ENCODE data around the gene SORBS1.

SORBS1 gene

DNA sequence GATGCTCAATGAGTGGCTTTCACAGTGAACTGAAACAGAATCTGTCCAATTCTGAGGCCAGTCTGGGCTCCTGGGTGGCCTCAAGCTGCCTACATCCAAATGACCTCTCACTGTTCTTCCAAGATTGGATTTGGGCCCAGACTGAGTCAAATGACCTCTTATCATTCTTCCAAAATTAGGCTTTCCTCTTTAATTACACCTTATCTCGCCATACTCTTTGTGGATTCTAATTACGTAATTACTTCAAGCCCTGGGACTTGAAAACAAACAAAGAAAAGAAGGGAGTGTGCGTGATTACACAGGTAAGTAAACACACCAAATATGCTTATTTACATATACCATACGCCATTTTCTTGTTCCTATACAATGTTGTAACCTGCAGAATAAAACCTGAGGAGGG is 18.8 kb downstream of the SORBS1 start:
- in situ Hi-C loops (cut with MboI; ENCODE audit: low sequenced_read_pairs): no loop called here

DNA sequence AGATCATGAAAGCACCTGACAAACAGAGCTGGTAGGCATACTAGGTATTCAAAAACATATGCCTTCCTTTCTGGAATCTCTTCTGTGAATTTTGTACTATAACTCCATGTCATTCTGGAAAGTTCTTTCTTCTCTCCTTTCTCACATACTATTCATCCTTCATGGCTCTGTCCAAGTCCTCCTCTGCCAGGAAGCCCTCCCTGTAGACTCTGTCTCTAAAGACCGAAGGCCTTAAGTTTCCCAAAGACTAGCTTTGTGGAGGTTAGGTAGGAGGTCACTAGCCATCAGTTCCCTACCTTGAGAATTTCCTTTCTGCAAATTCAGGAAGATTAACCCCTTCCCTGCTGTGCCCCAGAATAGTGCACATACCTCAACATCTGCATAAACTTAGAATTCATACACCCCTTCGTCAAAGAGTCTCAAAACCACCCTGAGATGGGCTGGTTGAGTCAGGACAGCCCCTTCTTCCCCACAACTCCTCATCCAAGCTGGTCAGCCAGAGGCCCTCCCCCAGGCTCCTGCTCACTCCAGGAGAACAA is 20.6 kb downstream of the SORBS1 start:
- in situ Hi-C loops (cut with MboI; ENCODE audit: low sequenced_read_pairs): no loop called here

DNA sequence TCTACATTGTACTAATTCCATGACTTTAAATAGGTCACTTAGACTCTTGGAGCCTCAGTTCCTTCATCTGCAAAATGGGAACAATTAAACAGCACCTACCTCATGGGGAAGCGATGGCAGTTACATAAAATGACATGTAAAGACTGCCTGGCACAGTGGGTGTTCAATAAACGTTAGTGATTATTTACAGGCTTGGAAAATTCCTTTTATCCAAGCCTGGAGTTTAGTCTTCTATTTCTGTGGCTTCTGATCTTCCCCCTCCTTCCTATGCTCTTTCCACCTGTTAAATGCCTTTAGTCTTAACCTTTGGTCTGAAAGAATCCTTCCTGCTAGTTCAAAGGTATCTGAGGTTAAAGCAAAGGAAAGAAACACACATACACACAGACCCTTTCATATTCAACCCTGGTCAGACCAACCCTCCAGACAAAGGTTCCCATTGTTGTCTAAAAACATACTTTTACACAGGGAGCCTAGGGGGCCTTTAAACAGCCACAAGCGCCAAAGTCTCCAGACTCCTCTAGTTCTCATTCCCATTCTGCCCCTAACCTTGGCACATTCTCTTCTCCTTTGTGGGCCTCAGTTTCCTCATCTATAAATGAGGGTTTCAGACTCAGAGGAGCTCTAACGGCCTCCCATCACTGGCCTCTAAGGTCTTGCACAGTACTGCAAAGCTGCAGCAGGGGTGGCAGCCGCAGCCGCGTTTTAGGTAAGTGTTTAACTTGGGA is 21.4 kb downstream of the SORBS1 start:
- in situ Hi-C loops (cut with MboI; ENCODE audit: low sequenced_read_pairs): no loop called here

DNA sequence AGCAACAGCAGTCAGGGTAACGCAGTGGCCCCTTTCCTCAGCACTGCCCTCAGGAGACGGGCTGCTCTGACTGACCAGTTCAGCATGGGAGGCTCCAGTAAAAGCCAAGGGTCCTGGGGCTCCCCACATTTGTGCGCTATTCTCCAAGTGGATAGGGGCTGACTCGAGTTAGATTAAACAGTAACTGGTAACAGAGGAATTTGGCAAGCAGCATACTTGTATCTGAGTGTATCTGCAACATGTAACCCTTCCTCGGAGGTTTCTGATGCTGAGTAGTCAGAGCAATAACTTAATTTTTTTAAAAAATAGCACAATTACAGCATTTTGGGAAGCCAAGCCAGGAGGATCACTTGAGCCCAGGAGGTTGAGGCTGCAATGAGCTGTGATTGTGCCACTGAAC is 22.8 kb downstream of the SORBS1 start:
- in situ Hi-C loops (cut with MboI; ENCODE audit: low sequenced_read_pairs): no loop called here

DNA sequence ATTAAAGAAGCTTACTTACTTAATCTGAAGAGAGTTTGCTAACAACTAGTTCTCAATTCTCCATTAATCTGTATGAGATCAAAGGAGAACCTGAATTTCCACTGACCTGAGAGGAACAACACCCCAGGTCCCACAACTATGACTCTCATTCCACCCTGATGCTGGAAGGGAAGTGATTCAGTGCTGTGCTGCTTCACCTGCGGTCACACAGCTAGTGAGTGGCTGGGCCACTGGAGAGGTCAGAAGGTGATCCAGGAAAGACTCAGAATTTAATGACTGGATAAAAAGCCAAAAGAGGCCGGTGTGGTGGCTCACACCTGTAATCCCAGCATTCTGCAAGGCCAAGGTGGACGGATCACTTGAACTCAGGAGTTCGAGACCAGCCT is 23.6 kb downstream of the SORBS1 start:
- in situ Hi-C loops (cut with MboI; ENCODE audit: low sequenced_read_pairs): no loop called here

DNA sequence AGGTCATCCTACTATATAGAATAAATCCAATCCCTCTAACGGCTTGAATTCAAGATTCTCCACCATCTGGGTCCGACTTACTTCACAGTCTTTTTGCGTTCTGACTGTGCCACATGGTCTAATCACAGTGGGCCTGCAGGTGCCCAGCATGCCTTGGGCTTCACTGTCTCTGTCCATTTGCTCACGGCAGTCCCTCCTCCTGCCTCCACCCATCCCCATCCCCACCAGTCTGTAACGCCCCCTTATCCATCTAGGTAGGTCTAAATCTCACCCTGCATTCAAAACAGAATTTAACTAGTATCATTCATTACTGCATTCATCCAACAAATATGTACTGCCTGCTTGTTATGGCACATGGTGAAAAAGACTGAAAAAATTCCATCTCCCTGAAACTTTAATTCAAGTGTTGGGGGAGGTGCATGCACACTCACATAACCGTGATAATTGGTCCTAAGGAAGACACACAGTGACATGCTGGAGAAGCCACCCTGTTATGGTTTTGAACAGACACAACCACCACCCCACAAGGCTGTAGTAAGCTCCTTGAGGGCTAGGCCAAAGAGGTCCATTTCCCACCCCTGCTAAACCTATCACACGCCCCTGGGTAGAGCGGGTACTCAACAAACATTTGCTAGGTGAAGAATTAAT is 24.2 kb downstream of the SORBS1 start:
- in situ Hi-C loops (cut with MboI; ENCODE audit: low sequenced_read_pairs): no loop called here

DNA sequence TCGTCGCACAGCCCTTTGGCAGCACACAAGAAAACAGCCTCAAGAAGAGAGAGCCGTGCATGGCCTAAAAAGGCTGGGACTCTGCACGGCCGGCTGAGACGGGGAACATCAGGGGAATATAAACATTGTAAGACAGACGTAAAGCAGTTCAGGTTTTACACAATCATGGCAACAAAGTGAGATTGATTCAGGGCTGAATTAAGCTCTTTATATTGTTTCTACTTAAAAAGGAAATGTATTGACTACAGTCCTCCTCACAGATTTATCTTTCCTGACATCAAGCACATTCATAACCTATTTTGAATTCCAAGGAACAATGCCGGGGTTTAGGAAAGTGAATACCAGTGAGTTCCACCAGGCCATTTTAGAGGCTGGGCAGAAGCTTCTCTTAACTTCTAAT is 25.2 kb downstream of the SORBS1 start:
- in situ Hi-C loops (cut with MboI; ENCODE audit: low sequenced_read_pairs): no loop called here

DNA sequence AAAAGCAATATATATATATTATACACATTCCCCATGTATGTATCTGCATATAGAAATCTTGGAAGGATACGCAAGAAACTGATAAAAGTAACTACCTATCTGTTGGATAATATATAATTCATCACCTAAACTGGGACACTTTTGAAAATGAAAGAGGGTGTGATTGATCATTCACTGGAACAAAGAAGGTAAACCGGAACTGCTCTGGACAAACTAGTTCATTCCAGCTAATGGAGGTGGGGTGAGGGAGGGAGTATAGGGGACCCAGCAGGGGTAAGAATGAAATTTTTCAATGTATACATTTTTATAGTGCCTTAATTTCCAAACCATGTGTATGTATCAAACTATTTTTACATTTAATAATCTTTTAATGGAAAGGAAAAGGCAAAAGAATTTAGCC is 25.6 kb downstream of the SORBS1 start:
- in situ Hi-C loops (cut with MboI; ENCODE audit: low sequenced_read_pairs): no loop called here

DNA sequence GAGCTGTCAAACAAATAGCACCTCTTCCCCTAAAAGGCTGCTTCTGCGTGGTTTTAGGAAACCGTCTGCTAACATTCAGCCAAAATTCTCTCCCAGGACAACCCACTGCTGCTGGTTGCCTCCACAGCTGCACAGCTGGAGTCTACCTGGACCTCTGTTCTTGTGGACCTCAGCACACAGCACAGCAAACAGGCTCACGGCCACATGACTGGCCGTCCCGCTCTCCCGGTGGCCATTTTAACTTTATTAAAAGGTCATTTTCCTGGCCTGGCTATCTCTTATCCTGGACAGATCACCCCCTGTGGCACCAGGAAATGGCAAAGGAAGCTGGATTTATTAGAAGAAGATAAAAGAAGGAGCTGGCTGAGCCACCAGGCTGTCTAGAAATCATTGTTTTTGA is 27.6 kb downstream of the SORBS1 start:
- in situ Hi-C loops (cut with MboI; ENCODE audit: low sequenced_read_pairs): no loop called here

DNA sequence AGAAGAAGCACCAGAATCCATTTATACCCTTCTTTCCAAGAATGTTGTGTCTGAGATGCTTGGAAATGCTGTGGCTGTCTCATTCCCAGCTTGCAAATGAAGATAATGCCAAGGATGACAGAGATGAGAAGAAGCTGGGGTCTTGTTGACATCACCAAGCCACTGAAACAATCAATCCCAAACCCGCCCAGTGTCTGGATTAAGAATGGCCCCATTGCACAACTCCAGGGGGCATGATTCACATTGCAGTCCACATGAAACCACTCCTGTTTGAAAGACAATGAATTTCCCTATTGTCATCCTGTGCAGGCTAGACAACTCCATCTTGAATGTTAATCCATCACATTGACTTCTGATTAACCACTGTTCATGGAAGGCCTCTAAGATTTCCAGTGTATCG is 28.6 kb downstream of the SORBS1 start:
- in situ Hi-C loops (cut with MboI; ENCODE audit: low sequenced_read_pairs): no loop called here

DNA sequence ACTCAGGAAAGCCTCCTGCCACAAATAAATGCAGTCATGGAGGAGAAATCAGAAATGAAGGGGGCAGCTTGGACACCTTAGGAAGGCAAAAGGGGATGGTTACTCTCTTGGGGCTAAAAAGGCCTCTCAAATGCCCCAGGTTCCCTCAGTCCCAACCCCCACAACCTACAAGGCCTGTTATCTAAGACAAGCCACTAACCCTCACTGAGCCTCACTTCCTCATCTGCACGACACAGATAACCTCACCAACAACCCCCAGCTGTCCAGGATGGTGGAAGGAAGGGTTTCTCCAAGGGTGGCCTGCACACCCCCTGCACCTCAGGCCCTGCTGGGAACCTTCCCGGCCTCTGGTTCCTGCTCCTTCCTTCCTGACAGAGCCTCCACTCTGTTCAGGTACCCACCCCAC is 29.2 kb downstream of the SORBS1 start:
- in situ Hi-C loops (cut with MboI; ENCODE audit: low sequenced_read_pairs): no loop called here

DNA sequence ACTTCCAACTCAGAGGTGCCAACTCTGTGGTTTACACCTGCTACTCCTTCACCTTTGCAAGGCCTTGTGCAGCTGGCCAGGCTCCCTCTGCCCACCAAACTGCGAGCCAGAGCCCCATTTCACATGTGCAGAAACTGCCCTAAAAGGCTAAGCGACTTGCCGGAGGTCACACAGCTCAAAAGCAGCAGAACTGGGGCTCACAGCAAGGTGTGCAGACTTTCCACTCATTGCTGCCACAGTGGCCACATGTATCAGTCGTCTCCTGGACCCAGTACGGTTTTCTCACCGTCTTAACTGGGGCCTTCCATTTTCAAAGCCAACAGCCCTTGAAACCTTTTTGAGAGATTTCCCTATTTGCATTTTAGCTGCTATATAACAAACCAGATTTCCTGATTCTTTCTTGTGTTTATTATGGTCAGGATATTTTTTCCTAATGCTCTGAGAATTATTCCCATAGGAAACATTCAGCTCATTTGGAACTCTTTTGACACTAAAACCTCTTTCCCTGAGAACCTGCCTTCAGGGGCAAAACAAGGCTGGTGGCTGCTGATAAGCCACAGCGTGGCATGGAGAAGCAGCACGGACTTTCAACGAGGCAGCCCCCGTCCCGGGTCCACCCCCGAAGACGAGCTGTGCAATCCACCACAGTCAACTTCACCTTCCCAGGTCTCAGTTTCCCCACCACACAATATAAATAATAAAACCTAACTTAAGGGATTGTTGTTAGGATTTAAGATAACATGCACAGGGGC is 29.9 kb downstream of the SORBS1 start:
- in situ Hi-C loops (cut with MboI; ENCODE audit: low sequenced_read_pairs): no loop called here

DNA sequence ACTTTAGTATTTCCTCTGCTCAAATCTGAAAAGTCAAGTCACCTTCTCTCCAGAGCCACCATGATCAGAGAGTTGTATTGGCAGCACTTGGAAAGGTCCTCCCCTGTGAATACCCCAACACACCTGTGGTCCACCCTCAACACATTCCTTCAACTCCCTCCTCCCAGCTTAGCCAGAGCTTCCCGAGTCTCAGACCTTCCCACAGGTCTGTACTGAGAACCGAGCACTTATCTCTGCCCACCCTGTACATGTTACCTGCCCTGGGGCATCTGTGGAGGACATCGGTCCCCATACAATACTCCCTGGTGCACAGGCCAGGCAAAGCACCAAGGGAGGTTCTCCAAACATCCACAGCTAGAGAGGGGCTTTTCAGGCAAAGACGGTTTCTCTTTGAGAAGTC is 30.6 kb downstream of the SORBS1 start:
- in situ Hi-C loops (cut with MboI; ENCODE audit: low sequenced_read_pairs): no loop called here

DNA sequence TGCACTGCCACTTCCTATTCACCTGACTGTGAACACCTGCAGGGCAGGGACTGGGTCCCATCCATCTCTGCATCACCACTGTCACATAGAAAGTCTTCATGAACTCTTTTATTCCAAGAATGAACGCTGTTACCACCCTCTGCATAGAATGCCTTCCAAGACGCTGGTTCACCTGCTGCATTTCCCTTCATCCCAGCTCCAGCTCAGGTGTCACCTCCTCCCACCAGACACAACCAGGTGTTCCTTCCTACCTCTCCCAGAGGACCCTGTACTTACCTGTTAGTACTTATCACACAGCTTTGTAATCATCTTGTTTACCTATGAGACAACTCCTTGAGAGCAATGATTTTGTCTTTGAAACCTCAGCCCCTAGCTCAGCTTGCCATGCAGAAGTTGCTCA is 31.1 kb downstream of the SORBS1 start:
- in situ Hi-C loops (cut with MboI; ENCODE audit: low sequenced_read_pairs): no loop called here

DNA sequence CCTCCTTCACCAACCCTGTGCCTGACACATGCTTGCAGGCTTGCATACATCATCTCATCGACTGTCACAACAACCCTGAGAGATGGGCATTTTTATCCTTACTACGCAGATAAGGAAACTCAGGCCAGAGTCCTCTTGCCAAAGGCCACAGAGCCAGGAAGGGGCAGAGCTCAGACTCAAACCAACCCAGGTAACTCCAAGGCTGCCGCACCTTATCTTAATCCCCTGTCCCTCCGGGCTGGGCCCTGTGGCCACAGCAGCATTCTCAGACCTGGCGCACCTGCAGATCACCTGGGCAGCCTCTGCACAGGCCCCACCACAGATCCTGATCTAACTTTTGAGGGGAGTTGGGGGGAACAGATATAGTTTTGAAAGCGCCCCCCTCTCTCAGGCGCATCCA is 35.1 kb downstream of the SORBS1 start:
- in situ Hi-C loops (cut with MboI; ENCODE audit: low sequenced_read_pairs): no loop called here

DNA sequence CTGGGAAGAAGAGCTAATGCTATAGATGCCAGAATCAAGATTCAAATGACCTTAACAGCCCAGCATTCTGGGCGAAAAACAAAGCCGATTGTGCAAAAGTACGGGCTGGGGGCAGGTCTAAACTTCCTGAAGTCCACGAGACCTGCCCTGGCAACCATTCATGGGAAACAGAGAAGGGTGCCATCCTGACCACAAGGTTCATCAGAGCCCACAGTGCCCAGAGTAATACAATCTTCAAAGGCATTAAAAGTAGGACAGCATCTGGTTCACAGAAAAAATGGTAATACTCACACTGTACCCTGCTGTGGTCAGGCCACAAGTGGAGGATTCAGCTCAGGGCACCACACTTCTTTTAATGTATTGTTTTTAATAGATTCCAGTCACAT is 36.1 kb downstream of the SORBS1 start:
- in situ Hi-C loops (cut with MboI; ENCODE audit: low sequenced_read_pairs): no loop called here

DNA sequence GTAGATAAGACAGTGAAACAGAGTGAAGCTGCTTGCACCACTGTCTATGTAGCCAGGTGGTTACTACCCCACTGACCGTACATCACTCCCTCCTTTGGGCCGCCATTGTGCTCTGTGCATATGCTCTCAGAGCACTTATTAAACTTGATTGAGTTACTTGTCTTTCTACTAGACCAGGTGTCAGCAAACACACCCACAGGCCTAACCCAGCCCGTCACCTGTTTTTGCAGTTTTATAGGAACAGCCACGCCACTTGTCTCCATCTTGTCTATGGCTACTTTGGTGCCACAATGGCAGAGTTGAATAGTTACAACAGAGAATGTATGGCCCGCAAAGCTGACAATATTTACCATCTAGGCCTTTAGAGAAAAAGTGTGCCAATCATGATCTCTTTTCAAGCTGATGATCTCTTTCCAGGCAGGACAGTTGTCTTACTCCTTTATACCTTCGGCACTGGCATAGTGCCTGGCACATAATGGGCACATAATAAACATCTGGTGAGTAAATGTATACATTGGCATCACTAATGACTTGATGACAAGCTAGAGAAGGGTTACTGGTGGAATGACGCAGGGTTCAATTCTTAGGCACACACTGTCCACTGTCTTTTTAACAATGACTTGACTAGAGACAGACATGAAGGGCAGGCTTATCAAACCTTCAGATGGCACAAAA is 36.7 kb downstream of the SORBS1 start:
- in situ Hi-C loops (cut with MboI; ENCODE audit: low sequenced_read_pairs): no loop called here

DNA sequence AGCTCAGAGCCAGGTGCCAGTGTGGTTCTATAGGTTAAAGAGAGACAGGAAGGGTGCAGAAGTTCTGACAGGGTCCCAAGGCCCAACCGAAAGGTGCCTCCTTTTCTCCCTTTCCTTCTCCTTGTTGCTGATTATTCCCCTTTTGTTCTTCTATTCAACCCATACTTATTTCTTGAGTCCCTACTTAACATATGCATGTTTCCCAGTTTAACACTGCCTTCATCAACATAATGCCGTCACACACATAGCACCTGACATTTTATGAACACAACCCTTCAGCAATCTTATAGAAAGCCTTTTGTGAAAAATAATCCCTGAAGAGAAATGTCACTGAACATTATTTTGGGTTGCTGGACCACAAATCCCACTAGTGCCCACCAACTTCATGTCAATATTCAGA is 39.1 kb downstream of the SORBS1 start:
- in situ Hi-C loops (cut with MboI; ENCODE audit: low sequenced_read_pairs): no loop called here

DNA sequence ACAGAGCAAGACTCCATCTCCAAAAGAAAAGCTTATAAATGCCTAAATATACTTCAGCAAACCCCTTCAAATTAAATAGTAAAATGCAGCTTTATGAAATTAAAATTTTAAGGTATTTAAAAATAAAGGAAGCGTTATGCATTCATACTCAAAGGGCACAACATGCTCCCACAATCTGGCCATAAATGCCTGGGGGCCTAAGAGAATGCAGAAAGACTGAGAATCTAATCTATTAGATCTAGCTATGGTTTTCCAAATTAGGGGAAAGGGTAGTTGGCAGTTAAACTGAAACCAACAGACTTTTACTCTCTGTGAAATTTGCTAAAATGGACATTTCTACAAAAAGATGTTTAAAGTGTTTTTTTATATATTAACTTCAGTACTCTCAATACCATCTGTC is 40.6 kb downstream of the SORBS1 start:
- in situ Hi-C loops (cut with MboI; ENCODE audit: low sequenced_read_pairs): no loop called here

DNA sequence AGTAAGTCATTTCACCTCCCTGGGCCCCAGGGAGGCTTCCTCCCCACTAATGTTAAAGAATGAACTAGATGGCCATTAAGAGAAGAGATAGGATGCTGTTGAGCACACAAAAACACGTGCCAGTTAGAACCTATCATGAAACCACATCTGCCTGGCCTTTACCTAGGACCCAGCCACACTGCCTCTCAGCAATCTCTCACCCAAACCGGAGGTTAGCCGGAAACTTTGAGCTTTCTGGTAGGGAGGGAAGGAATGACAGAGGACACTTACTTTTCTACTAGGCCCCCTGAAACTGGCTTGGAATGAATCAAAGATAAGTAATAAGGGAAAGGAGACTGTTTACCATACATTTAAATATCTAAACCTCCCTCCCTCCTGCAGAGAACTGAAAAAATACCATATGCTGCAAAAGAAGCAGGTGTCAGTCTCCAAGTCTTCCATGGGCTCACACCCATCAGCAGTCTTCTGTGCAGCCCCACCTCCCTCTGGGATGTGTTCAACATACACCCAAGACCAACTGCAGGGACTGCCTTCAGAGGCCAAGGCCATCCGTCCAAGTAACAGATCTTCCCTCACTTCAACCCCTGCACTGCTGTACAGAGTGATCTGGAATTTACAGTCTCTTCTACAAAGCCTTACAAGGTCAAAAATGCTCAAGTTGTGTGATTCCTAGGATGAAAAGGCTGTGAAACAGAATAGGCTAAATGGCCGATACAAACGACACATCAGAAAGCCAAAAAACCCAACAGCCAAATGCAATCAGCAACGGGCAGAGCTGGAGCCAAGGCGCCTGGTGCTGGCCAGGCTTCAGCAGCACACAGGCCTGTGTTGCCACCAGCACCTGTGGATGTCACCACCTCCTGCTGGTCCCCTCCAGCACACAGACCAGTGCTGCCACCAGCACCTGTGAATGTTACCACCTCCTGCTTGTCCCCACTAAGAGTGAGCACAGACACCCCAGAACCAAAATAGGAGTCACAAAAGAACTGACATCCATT is 42.4 kb downstream of the SORBS1 start:
- in situ Hi-C loops (cut with MboI; ENCODE audit: low sequenced_read_pairs): no loop called here
